Measurements from ENCODE around the gene FGF8.

GRCh38 chr10:101749047-101750016, 26.6 kb downstream of the FGF8 start:
- no peak for TF ChIP-seq POLR2A (IDR thresholded peaks at IDR 0.05)
- TF ChIP-seq CTCF (IDR thresholded peaks at IDR 0.05): no peak
